ENCODE results near the gene SHISA6. TPM values are rescaled to one million over a fixed set of nuclear protein-coding genes. Genes with fewer than 3 reads are reported as not detected.

Gene SHISA6
- total RNA-seq, 1 experiment from 2014 or later = 40.0 TPM

DNA sequence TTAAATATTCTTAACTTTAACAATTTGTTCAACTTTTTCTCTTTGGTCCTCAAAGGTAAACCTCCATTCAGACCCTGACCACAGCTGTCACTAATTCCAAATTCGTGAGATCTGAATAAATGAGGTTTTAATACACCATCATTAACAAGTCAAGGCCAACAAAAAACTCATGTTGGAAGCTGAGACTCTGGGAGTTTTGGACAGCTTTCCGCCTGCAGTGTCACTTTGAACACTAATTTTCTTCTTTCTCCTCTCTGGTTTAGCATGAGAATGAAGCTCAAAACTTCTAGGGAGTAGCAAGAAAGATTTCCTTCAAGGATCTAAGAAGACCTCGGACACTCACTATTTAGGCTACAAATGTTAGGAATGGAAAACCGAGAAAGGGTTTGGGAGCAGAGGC, 324.6 kb downstream of the SHISA6 start:
- no TSS peak for BruUV-seq (replicated peaks)
- no peak overlapping the region for H3K27ac ChIP-seq (ENCODE audit: low read depth, low read length, poor library complexity, severe bottlenecking)
- ChIA-PET CTCF (no interaction called here), POLR2A (ENCODE audit: low non-redundant PET) (no interaction called here)
- H3K4me3 ChIP-seq (ENCODE audit: low read depth, low read length, poor library complexity, severe bottlenecking) = no peak overlapping the region
- no peaks in the 10 kb centered on the region for H3K36me3 ChIP-seq (ENCODE audit: insufficient read depth, low read length, poor library complexity, severe bottlenecking)
- no peak for DNase-seq (ENCODE audit: low spot score)
- no peak for TF ChIP-seq EZH2 (IDR thresholded peaks at IDR 0.05; ENCODE audit: borderline replicate concordance, low read depth, low read length, poor library complexity, severe bottlenecking)
- TF ChIP-seq, protein P1, sequence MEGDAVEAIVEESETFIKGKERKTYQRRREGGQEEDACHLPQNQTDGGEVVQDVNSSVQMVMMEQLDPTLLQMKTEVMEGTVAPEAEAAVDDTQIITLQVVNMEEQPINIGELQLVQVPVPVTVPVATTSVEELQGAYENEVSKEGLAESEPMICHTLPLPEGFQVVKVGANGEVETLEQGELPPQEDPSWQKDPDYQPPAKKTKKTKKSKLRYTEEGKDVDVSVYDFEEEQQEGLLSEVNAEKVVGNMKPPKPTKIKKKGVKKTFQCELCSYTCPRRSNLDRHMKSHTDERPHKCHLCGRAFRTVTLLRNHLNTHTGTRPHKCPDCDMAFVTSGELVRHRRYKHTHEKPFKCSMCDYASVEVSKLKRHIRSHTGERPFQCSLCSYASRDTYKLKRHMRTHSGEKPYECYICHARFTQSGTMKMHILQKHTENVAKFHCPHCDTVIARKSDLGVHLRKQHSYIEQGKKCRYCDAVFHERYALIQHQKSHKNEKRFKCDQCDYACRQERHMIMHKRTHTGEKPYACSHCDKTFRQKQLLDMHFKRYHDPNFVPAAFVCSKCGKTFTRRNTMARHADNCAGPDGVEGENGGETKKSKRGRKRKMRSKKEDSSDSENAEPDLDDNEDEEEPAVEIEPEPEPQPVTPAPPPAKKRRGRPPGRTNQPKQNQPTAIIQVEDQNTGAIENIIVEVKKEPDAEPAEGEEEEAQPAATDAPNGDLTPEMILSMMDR (conservative IDR thresholded peaks at IDR 0.05; ENCODE audit: low read depth, low read length) = no peak
- no peaks in the 10 kb centered on the region for H3K9me3 ChIP-seq (ENCODE audit: low read depth, low read length, poor library complexity, severe bottlenecking)
- intact Hi-C loops (cut with micrococcal nuclease; ENCODE audit: unreplicated experiment) = no loop called here
- H3K4me1 ChIP-seq (ENCODE audit: insufficient read depth, low read length, poor library complexity, severe bottlenecking) = peaks cover 20% of the 10 kb centered on the region
- no peaks in the 10 kb centered on the region for H3K27me3 ChIP-seq (replicated peaks; ENCODE audit: insufficient read depth, low read depth, low read length, poor library complexity)

DNA sequence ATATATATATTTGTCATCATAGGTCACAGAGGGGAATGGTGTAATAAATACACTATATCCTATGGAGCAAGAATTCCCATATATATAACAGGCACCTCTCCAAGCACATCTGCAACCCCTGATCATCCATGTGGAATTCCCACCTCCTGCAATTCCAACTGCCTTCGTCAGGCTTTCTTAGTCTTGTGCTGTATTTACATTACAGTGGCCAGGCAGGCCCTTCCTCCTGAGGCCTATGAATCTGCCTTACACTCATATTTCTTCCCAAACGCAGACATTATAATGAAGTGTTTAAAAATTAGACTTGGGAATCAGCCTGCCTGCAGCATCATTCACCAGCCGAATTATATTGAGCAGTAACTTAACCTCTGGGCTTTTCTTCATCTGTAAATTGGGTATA, 338.0 kb downstream of the SHISA6 start:
- ChIA-PET POLR2A (ENCODE audit: low non-redundant PET) (no interaction called here), CTCF (no interaction called here)
- intact Hi-C loops (cut with micrococcal nuclease; ENCODE audit: unreplicated experiment) = no loop called here
- peaks cover 5% of the 10 kb centered on the region for H3K4me1 ChIP-seq (ENCODE audit: insufficient read depth, low read length, poor library complexity, severe bottlenecking)
- no peaks in the 10 kb centered on the region for H3K27me3 ChIP-seq (replicated peaks; ENCODE audit: insufficient read depth, low read depth, low read length, poor library complexity)
- H3K36me3 ChIP-seq (ENCODE audit: insufficient read depth, low read length, poor library complexity, severe bottlenecking) = no peaks in the 10 kb centered on the region
- no peak overlapping the region for H3K4me3 ChIP-seq (ENCODE audit: low read depth, low read length, poor library complexity, severe bottlenecking)
- TF ChIP-seq, protein P1 (conservative IDR thresholded peaks at IDR 0.05; ENCODE audit: low read depth, low read length) = no peak
- TF ChIP-seq EZH2 (IDR thresholded peaks at IDR 0.05; ENCODE audit: borderline replicate concordance, low read depth, low read length, poor library complexity, severe bottlenecking) = no peak
- H3K27ac ChIP-seq (ENCODE audit: low read depth, low read length, poor library complexity, severe bottlenecking) = no peak overlapping the region
- BruUV-seq (replicated peaks) = no TSS peak
- DNase-seq (ENCODE audit: low spot score) = no peak
- no peaks in the 10 kb centered on the region for H3K9me3 ChIP-seq (ENCODE audit: low read depth, low read length, poor library complexity, severe bottlenecking)

GRCh38 chr17:11580677-11581076, 339.7 kb downstream of the SHISA6 start:
- Histone ChIP-seq H3K27ac (ENCODE audit: low read depth, low read length, poor library complexity, severe bottlenecking) (no peak overlapping the region), H3K4me1 (ENCODE audit: insufficient read depth, low read length, poor library complexity, severe bottlenecking) (peaks cover 5% of the 10 kb centered on the region), H3K9me3 (ENCODE audit: low read depth, low read length, poor library complexity, severe bottlenecking) (no peaks in the 10 kb centered on the region), H3K27me3 (replicated peaks; ENCODE audit: insufficient read depth, low read depth, low read length, poor library complexity) (no peaks in the 10 kb centered on the region), H3K36me3 (ENCODE audit: insufficient read depth, low read length, poor library complexity, severe bottlenecking) (no peaks in the 10 kb centered on the region), H3K4me3 (ENCODE audit: low read depth, low read length, poor library complexity, severe bottlenecking) (no peak overlapping the region)
- DNase-seq (ENCODE audit: low spot score) = no peak
- intact Hi-C loops (cut with micrococcal nuclease; ENCODE audit: unreplicated experiment) = no loop called here
- TF ChIP-seq, protein P1 (conservative IDR thresholded peaks at IDR 0.05; ENCODE audit: low read depth, low read length) = no peak
- no peak for TF ChIP-seq EZH2 (IDR thresholded peaks at IDR 0.05; ENCODE audit: borderline replicate concordance, low read depth, low read length, poor library complexity, severe bottlenecking)
- ChIA-PET POLR2A (ENCODE audit: low non-redundant PET) (interaction anchor here (0.6 kb wide), 1 partner anchor 706 kb away, joined by 3 read pairs; no protein-coding TSS in a partner anchor), CTCF (no interaction called here)
- BruUV-seq (replicated peaks) = no TSS peak

Data from A673 (cell line).